HG02642 (cell line): ENCODE measurements around the gene FAT2.

ENCODE experiments used
- ATAC-seq: cut with Tn5 transposase; IDR thresholded peaks from one replicate; pipeline ENCODE4 v1.9.1; 2021; ENCODE audit warnings: mild to moderate bottlenecking; ENCODE audit not compliant: unreplicated experiment, poor library complexity

The FAT2 gene

DNA sequence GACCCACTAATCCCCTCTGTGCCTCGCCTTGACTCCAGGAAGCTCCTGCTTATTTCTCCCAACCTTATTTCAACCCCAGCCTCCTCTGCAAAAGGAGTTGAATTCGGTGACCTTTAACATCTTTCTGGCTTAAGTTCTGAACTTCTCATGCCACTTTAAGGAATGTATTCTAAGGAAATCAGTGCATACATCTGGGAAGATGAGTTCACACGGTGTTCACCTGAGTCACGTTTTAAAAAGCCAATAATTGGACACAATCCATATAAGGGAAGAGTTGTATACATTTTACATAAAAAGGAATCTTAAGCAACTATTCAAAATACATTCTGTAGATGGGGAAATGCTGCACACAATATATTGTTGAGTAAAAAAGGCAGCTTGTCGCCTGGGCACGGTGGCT, 33.2 kb downstream of the FAT2 start:
- ATAC-seq: no peak

DNA sequence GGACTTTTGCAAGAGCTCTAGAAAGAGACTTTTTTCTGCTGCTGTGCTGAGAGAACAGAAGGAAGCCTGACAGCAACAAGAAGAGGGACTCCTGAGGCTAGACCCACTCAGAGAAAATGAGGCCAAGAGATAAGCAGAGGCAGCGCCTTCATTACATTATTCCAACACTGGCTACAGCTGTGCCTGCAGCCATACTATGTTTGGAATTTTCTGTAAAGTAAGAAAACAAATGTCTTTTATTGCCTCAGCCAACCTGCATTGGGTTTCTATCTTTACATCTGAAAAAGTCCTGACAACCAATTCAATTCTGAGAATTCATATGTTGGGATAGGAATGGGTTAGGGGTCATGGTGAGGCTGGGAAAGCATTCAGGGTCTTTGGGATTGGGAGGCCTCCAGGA, 33.7 kb downstream of the FAT2 start:
- ATAC-seq: no peak

DNA sequence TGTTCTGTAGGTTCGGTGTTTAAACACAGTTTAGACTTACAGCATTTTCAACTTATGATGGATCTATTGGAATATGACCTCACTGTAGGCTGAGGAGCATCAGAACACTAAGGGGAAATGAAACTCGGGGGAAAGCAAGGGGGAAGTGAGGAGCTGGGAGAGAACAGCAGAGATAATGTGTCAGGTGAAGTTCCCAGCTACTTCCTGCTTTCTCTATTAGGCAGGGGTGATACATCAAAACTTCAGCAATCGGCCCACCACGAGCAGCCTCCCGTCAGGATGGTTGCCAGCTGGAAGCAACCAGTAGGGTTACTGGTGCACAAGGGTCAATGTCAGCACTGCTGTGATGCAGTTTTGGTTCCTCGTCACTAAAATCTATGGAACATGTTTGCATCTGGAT, 34.3 kb downstream of the FAT2 start:
- no peak for ATAC-seq

DNA sequence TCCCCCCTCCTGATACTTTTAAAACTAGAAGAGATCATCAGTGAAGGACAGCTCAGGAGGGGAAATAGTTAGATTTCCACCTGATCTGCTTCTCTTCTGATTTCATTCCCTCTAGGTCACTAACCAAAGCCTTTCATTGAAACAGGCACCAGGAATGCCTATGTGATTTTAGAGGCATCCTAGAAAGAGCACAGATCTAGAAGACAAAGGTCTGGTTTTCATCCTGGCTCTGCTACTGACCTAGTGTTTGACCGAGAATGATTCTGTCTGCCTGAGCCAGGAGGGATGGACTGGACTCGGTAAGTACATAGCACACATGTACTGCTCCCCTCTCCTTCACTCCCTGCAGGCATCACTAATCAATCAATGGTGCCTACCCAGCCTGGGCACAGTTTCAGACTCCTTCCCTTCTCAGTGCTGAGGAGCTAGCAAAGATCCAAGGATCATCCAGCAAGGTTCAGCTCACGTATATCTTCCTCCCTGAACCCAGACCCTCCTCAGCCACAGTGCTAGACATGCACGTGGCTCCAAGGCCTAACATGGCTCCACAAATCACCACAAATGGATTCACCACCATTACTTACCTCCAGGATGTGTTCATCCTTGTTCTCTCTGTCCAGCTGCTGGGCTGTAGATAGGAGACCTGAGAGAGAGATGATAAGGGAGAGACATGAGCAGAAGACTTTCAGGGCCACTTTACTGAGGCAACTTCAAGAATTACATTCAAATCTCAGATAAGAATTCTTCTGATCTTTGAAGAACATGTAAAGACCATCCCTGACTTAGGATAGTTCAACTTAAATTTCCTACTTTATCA, 35.2 kb downstream of the FAT2 start:
- ATAC-seq: no peak

DNA sequence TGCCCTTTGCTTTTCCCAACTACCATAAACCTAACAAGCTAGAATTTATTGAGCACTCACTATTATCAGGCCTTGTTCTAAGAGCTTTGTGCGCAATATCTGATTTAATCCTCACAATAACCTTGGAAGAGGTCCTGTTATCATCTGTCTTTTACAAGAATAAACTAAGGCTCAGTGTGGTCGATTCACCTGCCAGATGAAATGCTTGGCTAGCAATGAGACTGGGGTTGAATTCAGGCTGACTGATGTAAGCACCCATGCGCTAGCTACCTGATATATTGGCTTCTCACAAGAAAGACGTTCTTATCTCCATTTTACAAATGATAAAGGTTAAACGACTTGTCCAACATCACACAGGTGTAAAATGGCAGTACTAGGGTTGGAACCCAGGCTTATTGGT, 37.4 kb downstream of the FAT2 start:
- ATAC-seq: no peak

DNA sequence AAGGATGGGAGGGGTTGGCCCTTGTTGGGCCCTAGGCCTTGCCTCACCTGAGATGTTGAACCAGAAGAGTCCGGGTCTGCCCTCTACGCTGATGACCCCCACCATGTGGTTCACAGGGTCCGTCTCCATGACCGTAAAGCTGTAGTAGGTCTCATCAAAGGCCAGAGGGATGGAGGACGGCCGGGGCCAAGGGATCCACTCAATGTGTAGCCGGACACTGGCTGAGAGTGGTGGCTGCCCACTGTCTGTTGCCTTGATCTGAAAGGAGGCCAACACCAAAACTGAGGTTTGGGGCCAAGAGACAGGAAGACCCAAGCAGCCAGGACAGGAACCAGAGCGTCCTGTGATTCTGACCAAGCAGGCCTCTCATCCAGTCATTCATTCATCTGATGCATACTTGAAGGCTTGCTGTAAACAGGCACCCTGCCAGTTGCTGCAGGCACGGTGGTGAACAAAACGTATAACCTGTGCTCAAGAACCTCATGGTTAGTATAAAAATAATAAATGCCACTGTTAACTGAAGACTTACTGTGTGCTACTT, 37.9 kb downstream of the FAT2 start:
- no peak for ATAC-seq

DNA sequence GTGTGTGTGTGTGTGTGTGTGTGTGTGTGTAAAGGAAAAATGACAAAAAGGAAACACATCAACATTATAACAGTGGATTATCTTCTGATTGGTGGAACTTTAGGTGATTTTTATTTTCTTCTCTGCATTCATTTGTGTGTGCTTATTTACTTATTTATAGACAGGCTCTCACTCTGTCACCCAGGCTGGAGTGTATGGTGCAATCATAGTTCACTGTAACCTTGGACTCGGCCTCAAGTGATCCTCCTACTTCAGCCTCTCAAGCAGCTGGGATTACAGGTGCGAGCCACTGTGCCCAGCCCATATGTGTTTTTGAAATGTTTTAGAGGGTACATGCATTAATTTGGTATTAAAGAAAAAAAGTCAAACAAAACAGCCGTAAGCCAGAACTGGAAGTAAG, 39.1 kb downstream of the FAT2 start:
- ATAC-seq: no peak

DNA sequence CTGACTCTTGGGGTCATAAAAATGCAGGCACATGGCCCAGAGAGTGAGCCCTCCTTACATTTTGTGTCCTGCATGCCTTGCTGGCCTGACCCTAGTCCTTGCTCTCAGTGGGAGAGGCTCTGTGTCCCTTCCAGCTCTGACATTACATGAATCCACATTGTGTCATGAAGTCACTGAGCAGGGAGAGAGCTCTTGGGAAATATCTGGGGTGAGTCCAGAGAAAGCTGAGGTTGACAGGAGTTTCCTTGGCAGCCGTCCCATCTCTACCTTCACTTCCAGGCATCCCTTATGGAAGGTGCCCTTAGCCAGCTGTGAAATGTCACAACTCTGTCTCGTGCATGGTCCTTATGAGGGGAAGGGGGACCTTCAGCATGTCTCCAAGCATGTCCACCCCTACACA, 41.0 kb downstream of the FAT2 start:
- no peak for ATAC-seq

DNA sequence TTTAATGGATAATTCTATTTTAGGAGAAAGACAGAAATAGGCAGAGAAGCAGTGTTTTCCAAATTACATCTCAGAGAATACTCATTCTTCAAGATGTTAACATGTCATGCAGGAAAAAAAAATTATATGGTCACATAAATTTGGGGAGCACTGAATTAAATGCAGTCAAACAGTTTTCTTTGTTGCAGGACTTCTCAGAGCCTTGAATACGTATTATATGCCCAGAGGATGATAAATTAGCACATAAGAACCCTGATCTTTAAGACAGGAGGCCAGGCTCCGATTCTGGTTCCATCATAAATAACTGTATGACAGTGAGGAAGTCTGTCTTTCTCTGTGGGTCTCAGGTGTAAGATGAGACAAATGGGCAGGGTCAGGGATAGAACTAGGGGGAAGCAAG, 41.4 kb downstream of the FAT2 start:
- no peak for ATAC-seq

DNA sequence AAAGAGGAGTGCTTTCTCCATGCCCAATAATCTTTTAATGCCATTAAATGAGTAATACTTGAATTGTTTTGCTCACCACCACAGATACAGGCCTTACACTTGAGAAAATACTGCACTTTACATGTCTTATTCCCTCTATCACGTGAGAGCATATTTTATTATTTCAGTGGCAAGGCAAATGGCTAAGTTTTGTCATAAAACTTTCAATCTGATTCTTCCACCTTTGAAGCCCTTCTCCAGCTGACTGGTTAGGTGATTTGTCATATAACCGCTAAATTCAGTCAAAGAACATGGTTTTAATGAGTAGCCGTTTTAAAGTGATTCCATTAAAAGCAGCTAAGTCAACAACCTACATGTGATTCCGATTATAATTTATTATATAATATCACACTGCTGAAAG, 43.8 kb downstream of the FAT2 start:
- ATAC-seq: no peak

DNA sequence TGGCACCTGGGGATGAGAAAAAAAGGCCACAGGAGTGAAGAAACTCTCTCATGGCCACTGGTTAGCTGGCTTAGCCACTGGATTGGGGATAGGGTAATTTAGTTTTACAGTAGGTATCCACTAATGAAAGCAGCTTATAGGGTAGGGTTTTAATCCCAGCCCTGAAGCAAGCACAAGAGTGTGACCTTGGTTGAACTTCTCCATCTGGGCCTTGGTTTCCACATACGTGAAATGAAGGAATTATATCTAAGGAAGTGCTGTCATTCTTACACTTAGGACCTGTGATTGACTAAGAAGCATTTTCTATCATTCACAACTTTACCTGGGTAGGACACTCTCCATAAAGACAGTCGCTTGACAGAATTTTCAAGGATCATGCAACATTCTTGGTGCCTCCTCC, 49.6 kb downstream of the FAT2 start:
- ATAC-seq: no peak
